ENCODE data around the gene HMGN4. TPM values are rescaled to one million over a fixed set of nuclear protein-coding genes. Genes with fewer than 3 reads are reported as not detected.
A peak's percentile ranks its signal among the peaks of the same experiment; 100 is the strongest.

HMGN4 gene
- total RNA-seq, 1 donor from 2014 or later, result 42.9 TPM

DNA sequence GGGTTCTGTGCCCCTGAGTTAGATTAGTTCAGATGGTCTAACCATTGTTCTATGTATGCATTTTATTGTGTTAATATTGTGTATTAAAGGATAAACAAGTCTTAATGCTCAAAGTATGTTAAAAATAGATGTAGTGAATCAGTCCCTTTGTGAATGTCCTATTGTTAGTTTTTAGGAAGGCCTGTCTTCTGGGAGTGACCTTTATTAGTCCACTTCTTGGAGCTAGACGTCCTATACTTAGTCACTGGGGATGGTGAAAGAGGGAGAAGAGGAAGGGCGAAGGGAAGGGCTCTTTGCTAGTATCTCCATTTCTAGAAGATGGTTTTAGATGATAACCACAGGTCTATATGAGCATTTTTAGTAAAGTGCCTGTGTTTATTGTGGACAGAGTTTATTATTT, 12.3 kb upstream of the HMGN4 start:
- Histone ChIP-seq H3K27me3 (ENCODE audit: low read depth) (no peaks in the 10 kb centered on the region), H3K27ac (no peak overlapping the region), H3K36me3 (no peaks in the 10 kb centered on the region), H3K9me3 (no peaks in the 10 kb centered on the region), H3K4me1 (peaks cover 16% of the 10 kb centered on the region), H3K4me3 (no peak overlapping the region)
- ATAC-seq (no peak), DNase-seq (no peak)
- no peak for TF ChIP-seq CTCF (IDR thresholded peaks at IDR 0.05)
- intact Hi-C loops (cut with DNase I), result no loop called here

GRCh38 chr6:26526928-26527327, 11.2 kb upstream of the HMGN4 start:
- no peak overlapping the region for H3K27ac ChIP-seq
- intact Hi-C loops (cut with DNase I), result no loop called here
- TF ChIP-seq CTCF (IDR thresholded peaks at IDR 0.05), result no peak
- ATAC-seq (no peak), DNase-seq (no peak)
- H3K4me3 ChIP-seq, result no peak overlapping the region
- no peaks in the 10 kb centered on the region for H3K36me3 ChIP-seq
- H3K4me1 ChIP-seq, result peaks cover 16% of the 10 kb centered on the region
- no peaks in the 10 kb centered on the region for H3K27me3 ChIP-seq (ENCODE audit: low read depth)
- no peaks in the 10 kb centered on the region for H3K9me3 ChIP-seq

GRCh38 chr6:26530203-26530602, 8.0 kb upstream of the HMGN4 start:
- Histone ChIP-seq H3K27ac (no peak overlapping the region), H3K9me3 (no peaks in the 10 kb centered on the region), H3K4me3 (no peak overlapping the region), H3K36me3 (no peaks in the 10 kb centered on the region), H3K27me3 (ENCODE audit: low read depth) (no peaks in the 10 kb centered on the region), H3K4me1 (peaks cover 11% of the 10 kb centered on the region)
- no peak for TF ChIP-seq CTCF (IDR thresholded peaks at IDR 0.05)
- ATAC-seq (no peak), DNase-seq (no peak)
- intact Hi-C loops (cut with DNase I), result no loop called here

DNA sequence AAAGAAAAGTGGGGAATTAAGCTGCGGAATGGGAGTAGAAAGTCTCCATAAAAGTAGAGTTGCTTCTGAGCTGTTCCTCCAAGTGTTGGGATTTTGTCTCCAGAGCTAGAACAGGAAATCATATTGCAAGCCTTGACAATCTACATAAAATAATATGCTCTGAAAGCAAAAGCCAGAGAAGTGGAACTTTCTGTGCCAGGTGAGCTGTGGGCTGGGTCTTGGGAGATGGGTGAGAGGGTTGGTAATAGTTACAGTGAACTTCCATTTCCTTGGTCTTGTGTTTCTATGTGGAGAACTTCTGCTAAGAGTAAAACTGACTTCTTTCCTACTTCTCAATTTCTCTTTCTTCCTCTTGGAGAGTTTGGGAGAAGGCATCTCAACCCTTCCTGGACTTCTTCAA, 6.3 kb upstream of the HMGN4 start:
- Histone ChIP-seq H3K4me3 (no peak overlapping the region), H3K9me3 (no peaks in the 10 kb centered on the region), H3K36me3 (no peaks in the 10 kb centered on the region), H3K4me1 (peaks cover 25% of the 10 kb centered on the region), H3K27me3 (ENCODE audit: low read depth) (no peaks in the 10 kb centered on the region), H3K27ac (peak overlapping the region; percentile 67)
- ATAC-seq (no peak), DNase-seq (no peak)
- intact Hi-C loops (cut with DNase I), result no loop called here
- TF ChIP-seq CTCF (IDR thresholded peaks at IDR 0.05), result no peak

DNA sequence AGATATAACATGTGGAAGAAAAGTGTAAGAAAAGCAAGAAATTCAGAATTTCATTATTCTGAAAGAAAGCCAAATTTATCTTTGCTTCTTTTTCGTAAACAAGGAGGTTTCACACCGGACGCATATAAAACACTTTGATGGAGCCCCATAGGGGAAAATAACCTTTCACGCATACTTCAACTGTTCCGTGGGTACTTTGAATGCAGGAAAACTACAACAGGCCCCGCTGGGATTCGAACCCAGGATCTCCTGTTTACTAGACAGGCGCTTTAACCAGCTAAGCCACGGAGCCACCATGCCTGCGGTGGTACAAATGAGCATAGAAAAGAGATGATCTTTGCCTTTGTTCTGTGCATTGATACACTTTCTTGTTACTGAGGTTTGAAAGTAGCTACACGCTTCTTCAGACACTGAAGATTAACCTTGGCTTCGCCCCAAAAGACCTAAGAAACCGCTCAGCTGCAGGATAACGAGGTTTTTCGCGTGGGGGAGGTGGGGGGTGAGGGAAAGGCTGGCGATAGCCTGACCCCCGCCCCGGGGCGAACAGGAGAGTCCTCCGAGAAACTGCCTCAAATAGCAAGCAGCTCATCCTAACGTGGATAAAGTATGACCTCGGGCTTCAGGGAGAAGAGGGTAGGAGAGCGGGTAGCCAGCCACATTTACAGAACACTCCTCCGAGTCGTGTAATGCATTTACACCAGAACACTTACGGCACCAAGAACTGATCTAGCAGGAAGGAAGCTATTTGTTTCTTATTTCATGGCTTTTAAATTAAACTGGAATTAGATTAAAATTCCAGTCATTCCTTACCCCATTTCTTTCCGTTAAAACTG, 5.3 kb upstream of the HMGN4 start:
- H3K27ac ChIP-seq, result peak overlapping the region; percentile 67
- intact Hi-C loops (cut with DNase I), result no loop called here

More for the DNA sequence above, 5.3 kb upstream of the HMGN4 start:
- H3K27me3 ChIP-seq (ENCODE audit: low read depth), result no peaks in the 10 kb centered on the region
- H3K9me3 ChIP-seq, result no peaks in the 10 kb centered on the region
- H3K4me3 ChIP-seq, result peak overlapping the region; percentile 65
- DNase-seq (peak; percentile 86), ATAC-seq (peak; percentile 74 to 82)
- no peaks in the 10 kb centered on the region for H3K36me3 ChIP-seq
- peaks cover 27% of the 10 kb centered on the region for H3K4me1 ChIP-seq
- TF ChIP-seq CTCF (IDR thresholded peaks at IDR 0.05), result no peak

Data from lower lobe of right lung (tissue), 2 donors.